Epithelial cell of proximal tubule (primary cell): ENCODE measurements around the gene RASSF6. TPM values are rescaled to one million over a fixed set of nuclear protein-coding genes. Genes with fewer than 3 reads are reported as not detected.
"Not testable (repeated sequence)": the region's sequence is repeated elsewhere in the genome, so short reads cannot be mapped to it uniquely, and the experiment has no call there.

Experiments used
- DNase-seq: peaks from one replicate; pipeline ENCODE4 v3.0.0-alpha.2; 2011; ENCODE audit warnings: low read depth
- H3K4me3 ChIP-seq: 2 replicates; pipeline ENCODE4 v1.5.1; 2011; ENCODE audit warnings: low read depth, mild to moderate bottlenecking, low read length
- CTCF ChIP-seq: conservative IDR thresholded peaks from 2 replicates; pipeline ENCODE4 v1.5.1; 2012; ENCODE audit warnings: low read depth, mild to moderate bottlenecking, low read length
- total RNA-seq: library from RNA; depleted of rRNA; stranded (reverse); fragments of >200 nt; gene quantifications from 2 replicates; pipeline ENCODE4 v1.2.3, GENCODE V29; 2015

RASSF6 gene
- total RNA-seq, 1 donor from 2014 or later, result 5.9 TPM

- DNase-seq, result no peak
Measured at GRCh38 chr4:73603854-73604584, 16.2 kb downstream of the RASSF6 start.

GRCh38 chr4:73603271-73603710 lies 16.9 kb downstream of the RASSF6 start:
- no peak overlapping the region for H3K4me3 ChIP-seq
- TF ChIP-seq CTCF, result no peak
- DNase-seq, result peak; percentile 82

More at GRCh38 chr4:73603854-73604584, 16.2 kb downstream of the RASSF6 start:
- peak overlapping the region; percentile 9 for H3K4me3 ChIP-seq
- no peak for TF ChIP-seq CTCF

- no peak overlapping the region for H3K4me3 ChIP-seq
- DNase-seq, result no peak
- TF ChIP-seq CTCF, result no peak
Measured at GRCh38 chr4:73600954-73601353, 19.3 kb downstream of the RASSF6 start.

GRCh38 chr4:73599182-73599581 lies 21.1 kb downstream of the RASSF6 start:
- H3K4me3 ChIP-seq, result no peak overlapping the region
- TF ChIP-seq CTCF, result no peak
- DNase-seq, result no peak

- no peak for TF ChIP-seq CTCF
- DNase-seq, result no peak
- H3K4me3 ChIP-seq, result no peak overlapping the region
Measured at GRCh38 chr4:73597594-73597993, 22.6 kb downstream of the RASSF6 start.

GRCh38 chr4:73597183-73597582 lies 23.1 kb downstream of the RASSF6 start:
- not testable (repeated sequence) for H3K4me3 ChIP-seq, DNase-seq

GRCh38 chr4:73596001-73596400 lies 24.2 kb downstream of the RASSF6 start:
- no peak for DNase-seq
- TF ChIP-seq CTCF, result no peak
- no peak overlapping the region for H3K4me3 ChIP-seq
